SH-SY5Y (cell line): ENCODE measurements around the gene PLN.

Source experiments
- GATA2 ChIP-seq: IDR thresholded peaks from 2 replicates; pipeline ENCODE4 v1.6.1; 2011; ENCODE audit warnings: mild to moderate bottlenecking, low read depth, low read length
- GATA3 ChIP-seq: IDR thresholded peaks from 2 replicates; pipeline ENCODE4 v1.6.1; 2011; ENCODE audit warnings: low read depth, mild to moderate bottlenecking, low read length, moderate library complexity

PLN gene

DNA sequence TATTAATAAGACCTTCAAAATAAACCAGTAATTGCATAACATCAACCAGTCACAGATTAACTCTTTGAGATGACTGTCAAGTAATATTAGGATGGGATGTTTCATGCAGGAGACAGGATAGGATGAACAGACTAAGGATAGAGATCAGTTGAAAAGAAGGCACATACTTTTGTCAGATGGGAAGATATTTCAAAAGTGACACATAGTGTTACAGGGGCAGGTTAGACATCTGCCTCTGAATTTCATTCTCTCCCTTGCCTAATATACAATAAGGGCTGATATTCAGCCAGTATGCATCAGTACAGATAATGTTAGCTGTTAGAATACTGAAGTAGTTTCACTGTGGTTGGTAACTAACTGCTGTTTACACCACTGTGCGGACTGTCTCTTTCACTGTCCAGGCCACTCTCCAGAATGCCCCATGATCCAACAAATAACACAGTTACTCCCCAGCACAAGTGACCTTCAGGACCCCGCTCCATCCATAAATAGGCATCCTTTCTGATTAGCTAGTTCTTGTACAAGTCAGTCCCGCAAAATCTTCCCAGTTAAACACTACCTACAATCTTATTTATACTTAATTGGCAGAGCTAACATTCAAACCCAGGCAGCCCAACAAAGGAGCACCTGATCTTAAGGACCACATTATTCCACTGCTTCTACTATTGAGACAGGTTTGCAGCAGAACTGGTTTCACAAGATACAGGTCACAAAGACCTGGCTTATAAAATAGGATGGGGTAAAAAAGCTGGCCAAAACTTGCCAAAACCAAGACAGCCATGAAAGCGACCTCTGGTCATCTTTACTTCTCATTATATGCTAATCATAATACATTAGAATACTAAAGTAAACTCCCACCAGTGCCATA lies 21.9 kb upstream of the PLN start:
- TF ChIP-seq GATA2: no peak
- TF ChIP-seq GATA3: no peak

DNA sequence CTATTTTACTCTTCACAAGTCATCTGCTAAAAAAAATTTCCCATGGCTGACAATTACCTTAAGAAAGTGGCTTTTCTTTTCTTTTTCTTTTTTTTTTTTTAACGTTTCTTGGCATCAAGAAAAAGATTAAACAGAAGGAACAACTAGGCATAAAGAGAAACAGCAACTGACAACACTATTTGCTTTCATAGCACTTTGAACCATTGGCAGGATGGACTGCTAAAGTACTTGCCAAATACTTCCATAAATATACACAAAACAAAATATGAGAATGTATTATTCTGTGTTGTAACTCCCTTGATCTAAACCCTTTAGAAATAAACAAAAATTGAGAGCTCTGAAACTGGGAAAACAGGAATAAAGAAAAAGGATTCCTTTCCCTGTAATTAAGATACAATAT lies 20.0 kb upstream of the PLN start:
- TF ChIP-seq GATA2: no peak
- no peak for TF ChIP-seq GATA3

DNA sequence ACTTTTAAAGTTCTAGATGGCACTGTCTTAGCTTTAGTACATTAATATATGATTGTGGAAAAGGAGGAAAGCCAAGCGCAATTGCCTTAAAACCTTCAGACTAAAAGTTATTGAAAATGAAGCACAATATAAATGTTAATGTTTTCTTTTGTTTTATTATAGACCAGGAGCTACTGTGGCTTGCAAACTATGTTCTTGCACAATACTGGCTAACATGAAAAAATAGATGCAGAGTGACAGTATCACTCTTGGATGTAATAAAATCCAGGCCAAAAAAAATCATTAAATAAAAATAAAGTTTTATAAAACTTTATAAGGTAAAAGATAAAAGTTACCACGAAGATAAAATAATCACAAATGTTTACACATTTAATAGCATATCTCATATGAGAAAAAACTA lies 18.3 kb upstream of the PLN start:
- no peak for TF ChIP-seq GATA3
- TF ChIP-seq GATA2: no peak

DNA sequence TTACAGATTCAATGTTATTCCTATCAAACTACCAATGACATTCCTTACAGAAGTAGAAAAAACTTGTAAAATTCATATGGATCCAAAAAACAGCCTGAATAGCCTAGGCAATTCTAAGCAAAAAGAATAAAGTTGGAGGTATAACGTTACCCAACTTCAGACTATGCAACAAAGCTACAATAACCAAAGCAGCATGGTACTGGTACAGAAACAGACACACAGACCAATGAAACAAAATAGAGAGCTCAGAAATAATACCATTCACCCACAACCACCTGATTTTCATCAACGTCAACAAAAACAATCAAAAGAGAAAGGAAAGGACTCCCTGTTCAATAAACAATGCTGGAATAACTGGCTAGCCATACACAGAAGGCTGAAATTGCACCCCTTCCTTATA lies 17.2 kb upstream of the PLN start:
- TF ChIP-seq GATA3: no peak
- no peak for TF ChIP-seq GATA2

DNA sequence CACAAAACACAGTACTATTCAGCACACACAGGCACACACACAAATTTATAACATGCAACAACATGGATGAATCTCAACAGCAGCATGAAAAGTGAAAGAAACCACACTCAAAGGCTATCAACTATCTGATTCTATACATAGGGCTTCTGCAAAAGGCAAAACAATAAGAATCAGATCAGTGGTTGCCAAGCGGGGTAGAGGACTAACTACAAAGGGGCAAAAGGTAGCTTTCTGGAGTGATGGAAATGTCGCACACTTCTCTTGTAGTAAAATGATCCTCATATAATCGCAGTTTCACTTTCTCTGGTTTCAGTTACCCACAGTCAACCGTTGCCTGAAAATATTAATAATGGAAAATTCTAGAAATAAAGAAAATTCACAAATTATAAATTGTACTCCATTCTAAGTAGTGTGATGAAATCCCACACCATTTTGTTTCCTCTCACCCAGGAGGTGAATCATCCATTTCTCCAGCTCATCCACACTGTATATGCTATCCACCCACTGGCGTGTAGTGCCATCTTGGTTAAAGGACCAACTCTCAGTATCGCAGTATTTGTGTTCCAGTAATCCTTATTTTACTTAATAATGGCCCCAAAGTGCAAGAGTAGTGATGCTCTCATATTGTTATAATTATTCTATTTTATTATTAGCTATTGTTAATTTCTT lies 12.8 kb upstream of the PLN start:
- TF ChIP-seq GATA2 (no peak), GATA3 (no peak)

DNA sequence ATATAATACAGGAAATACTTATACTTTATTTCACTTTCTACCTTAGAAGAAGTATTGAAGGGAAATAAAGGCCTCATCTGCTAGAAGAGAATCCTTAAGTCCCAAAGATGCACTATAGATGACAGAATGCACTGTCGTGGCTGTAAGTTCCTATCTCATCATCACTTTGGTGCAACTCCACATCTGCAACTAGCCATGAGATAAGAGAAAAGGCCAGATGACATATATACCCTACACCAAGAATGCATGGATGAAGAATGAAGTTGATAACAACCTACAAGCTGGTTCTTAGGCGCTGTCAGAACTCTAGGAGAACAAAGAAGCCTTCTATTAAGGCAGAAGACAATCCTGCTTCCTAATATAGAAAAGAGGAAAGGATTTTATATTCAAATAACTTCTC lies 11.6 kb upstream of the PLN start:
- TF ChIP-seq GATA3: no peak
- TF ChIP-seq GATA2: no peak

DNA sequence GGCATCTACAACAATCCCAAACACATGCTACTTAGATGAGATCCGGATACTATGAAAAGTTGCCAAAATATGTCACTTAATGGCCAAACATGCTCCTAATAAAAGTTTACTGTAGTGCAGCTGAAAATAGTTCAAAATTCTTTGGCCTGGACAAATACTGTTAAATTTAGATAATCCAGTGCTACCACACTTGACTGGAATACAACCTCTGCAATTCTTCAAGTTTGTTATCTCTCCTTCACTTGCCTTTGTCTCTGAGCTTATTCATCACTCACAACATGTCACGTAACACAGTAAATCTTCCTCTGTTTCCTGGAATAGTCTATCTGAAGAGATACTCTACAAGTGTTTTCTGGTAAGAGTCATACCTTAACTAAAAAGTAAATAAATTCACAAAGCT lies 10.5 kb upstream of the PLN start:
- TF ChIP-seq GATA3: no peak
- TF ChIP-seq GATA2: no peak

DNA sequence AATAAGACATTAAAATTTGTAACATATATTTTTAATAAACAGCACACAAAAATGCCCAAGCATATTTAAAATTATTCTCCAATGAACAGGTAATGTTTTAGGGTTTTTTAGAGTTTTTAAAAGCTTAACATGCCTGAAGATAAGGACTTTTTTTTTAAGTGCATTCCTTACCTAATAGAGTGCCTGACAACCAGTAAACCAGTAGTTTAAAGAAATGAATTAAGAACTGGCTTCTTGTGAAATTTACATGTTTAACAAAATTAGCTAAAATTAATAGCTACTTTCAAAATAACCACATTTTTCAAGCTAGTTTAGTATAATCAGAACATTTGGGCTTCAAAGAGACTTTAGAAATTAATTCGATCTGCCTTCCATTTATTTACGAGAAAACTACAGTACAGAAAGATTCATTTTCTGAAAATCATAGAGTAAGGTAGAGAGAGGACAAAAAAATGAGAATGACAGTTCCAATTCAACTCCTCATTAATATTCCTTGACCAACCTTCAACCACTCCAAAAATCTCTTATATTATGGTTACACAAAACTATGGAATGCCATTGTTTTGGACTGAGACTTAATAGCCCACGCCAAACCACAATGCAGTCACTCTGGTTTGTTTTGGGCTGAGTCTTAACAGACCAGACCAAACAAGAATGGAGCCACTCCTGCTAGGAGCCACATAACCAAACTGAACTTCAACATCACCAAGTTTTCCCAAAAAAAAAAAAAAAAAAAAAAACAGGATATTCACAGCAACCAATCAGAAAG lies 5.7 kb upstream of the PLN start:
- no peak for TF ChIP-seq GATA3

DNA sequence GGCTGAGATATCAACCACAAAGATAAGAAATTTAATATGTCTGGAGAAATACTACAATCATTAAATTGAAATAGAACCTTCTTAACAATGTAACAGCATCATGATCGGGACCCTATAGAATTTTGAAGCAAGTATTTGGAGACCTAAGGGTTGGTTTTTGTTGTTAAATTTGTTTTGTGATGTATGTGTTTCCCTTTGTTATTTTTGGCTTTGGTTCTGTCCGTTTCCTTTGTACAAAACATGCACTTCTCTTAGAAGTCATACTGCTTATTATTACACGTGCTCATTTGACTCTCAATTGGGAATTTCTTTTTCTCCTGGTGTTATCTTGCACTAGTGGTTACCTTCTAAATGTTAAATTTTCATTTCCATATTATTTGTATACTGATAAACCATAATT lies 4.0 kb upstream of the PLN start:
- no peak for TF ChIP-seq GATA2
- TF ChIP-seq GATA3: no peak

DNA sequence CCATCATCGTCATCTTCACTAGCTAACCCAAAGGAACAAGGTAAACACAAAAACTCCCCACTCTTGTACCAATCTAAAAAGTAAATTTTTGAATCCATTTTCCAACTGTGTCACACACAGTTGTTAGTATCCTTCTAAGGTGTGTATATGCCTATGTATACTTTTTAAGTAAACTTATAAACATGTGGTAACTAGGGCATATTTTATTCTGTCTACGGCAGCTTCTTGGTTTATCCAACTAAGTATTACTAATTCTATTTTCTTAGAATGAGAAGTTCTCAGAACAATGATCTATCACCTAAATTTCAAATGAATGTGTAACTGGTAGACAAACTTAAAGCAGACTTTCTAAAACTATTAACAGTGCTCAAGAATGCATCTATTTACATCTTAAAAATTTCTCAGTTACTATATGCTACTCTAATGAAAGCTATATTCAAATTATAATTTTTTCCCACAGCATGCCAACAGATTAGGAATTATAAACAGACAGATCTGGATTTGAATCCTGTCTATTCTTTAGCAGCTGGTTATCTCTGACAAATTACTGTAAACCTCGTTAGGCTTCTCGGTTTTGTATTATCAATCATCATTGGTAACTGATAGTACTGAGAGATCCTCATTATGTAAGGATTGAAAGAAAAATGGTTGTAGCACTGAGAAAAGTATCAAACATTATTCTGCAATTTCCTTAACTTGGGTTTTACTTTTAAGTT lies 1.8 kb upstream of the PLN start:
- no peak for TF ChIP-seq GATA2

DNA sequence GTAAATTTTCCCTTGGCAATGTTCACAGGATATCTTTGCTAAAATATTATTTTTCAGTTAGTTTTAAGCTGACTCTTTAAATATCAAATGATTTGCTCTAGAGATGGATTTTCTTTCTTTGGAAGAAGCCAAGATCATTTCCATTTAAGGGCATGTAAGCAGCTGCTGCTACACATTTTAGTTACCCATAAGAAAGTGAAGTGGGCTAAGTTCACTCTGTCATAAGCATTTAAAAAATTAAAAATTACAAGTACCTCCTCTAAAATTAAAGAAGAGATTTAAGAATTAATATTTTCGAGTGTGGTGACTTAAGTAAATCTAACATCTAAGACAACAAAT lies 1.2 kb upstream of the PLN start:
- no peak for TF ChIP-seq GATA3
- TF ChIP-seq GATA2: no peak

DNA sequence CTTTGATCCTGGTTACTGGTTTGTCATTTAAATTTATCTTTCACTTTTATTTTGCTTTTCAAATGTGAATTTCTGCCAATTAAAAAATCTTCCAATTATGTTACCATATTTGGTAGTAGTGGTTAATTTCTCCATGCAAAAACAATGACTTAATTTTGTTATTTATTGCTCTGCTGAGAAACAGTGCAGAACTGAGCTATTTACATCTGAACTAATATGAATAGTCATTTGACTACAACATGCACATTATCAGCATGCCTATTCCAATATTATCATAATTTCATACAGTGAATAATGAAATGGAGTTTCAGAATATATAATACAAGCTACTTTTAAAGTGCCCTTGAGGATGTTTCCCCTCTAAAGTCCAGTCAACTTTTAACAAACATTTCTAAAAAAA lies 517 bp downstream of the PLN start:
- TF ChIP-seq GATA2: no peak
- TF ChIP-seq GATA3: no peak

DNA sequence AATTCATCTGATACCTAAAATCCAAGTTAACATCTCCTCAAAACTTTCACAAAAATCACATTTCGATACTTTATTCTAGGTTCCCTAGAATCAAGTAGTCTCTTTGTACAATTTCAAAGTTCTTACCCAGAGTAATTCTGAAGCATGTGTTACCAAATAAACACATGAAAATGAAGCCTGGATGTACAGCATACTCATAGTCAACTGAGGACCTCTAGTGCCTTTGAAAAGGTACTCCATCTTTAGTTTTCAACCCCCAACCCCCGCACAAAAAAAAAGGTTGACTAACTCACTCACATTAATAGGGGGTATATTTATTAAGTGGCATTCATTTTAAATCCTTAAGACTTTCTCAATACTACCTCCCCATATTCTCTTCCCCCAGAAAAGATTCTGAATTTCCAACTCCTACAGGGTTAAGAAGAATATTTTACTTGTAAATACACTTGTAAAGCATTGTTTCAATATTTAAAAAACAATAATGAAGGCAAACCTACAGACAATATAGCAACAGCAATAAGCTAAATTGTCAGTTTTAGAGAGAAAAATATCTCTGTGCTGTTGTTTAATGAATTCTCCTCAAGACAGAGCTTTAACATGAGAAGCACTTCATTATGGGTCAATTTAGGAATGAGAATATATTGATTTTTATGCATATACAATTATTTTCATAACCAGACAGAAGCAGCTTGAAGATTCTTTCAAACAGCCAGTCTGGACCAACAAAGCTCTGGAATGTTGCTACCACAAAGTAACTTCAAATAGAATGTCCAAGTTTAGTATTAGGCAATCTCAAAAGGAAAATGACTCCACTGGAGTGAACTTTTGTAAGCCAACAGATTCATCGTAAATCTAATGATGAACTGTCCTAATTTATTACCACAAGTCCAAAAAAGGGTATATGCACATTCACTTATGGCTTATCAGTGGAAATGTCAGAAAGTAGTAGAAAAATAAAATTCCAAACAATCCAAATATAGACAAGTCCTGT lies 3.3 kb downstream of the PLN start:
- TF ChIP-seq GATA3: no peak

DNA sequence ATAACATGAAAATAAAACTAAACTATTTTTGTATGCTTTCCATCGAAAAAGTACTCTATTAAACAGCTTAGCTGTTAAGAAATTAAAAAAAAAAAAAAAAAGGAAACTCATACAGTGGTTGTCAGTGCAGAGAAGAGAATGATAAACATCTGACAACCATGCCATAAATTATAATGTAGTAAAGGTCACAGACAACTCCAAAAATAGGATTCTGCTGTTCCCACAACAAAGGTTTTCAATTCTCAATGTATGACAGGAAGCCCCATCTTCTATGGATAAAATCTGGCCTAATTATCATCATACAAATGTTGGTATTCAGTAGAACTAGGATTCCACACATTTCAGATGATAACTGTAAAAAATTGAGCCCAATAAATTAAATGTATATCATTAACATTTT lies 5.0 kb downstream of the PLN start:
- TF ChIP-seq GATA2 (no peak), GATA3 (no peak)
